ENCODE data around the gene CAMLG.

Gene CAMLG

GRCh38 chr5:134794082-134794481, 55.7 kb downstream of the CAMLG start:
- DNase-seq (ENCODE audit: low read depth in 1 of 2, low spot score in 1 of 2): no peak
- H3K27ac ChIP-seq (replicated peaks): no peak overlapping the region
- no peak for TF ChIP-seq REST (IDR thresholded peaks at IDR 0.05; ENCODE audit: insufficient replicate concordance, low read depth)
- no peak for TF ChIP-seq CTCF (IDR thresholded peaks at IDR 0.05; ENCODE audit: insufficient read depth, low read length)
- TF ChIP-seq GABPA (IDR thresholded peaks at IDR 0.05; ENCODE audit: low read depth): no peak
- no peak for TF ChIP-seq SPI1 (IDR thresholded peaks at IDR 0.05; ENCODE audit: borderline replicate concordance, low read depth)

GRCh38 chr5:134794819-134795218, 56.5 kb downstream of the CAMLG start:
- no peak overlapping the region for H3K27ac ChIP-seq (replicated peaks)
- H3K4me3 ChIP-seq (replicated peaks; ENCODE audit: insufficient read depth, low read length): no peak overlapping the region
- H3K27me3 ChIP-seq (ENCODE audit: insufficient read depth, poor library complexity, severe bottlenecking): no peaks in the 10 kb centered on the region
- no peak for TF ChIP-seq CTCF (IDR thresholded peaks at IDR 0.05; ENCODE audit: insufficient read depth, low read length)
- TF ChIP-seq SPI1 (IDR thresholded peaks at IDR 0.05; ENCODE audit: borderline replicate concordance, low read depth): no peak
- TF ChIP-seq REST (IDR thresholded peaks at IDR 0.05; ENCODE audit: insufficient replicate concordance, low read depth): no peak
- no peak for TF ChIP-seq GABPA (IDR thresholded peaks at IDR 0.05; ENCODE audit: low read depth)
- TF ChIP-seq POLR2AphosphoS5 (IDR thresholded peaks at IDR 0.05; ENCODE audit: low read depth): no peak
- DNase-seq (ENCODE audit: low read depth in 1 of 2, low spot score in 1 of 2): no peak

More at GRCh38 chr5:134794082-134794481, 55.7 kb downstream of the CAMLG start:
- Histone ChIP-seq H3K4me3 (replicated peaks; ENCODE audit: insufficient read depth, low read length) (no peak overlapping the region), H3K27me3 (ENCODE audit: insufficient read depth, poor library complexity, severe bottlenecking) (no peaks in the 10 kb centered on the region)

GRCh38 chr5:134798468-134798867, 60.1 kb downstream of the CAMLG start:
- DNase-seq (ENCODE audit: low read depth in 1 of 2, low spot score in 1 of 2): no peak
- H3K27me3 ChIP-seq (ENCODE audit: insufficient read depth, poor library complexity, severe bottlenecking): no peaks in the 10 kb centered on the region
- no peak overlapping the region for H3K4me3 ChIP-seq (replicated peaks; ENCODE audit: insufficient read depth, low read length)
- TF ChIP-seq SPI1 (IDR thresholded peaks at IDR 0.05; ENCODE audit: borderline replicate concordance, low read depth) (no peak), GABPA (IDR thresholded peaks at IDR 0.05; ENCODE audit: low read depth) (no peak), REST (IDR thresholded peaks at IDR 0.05; ENCODE audit: insufficient replicate concordance, low read depth) (no peak), POLR2AphosphoS5 (IDR thresholded peaks at IDR 0.05; ENCODE audit: low read depth) (no peak), CTCF (IDR thresholded peaks at IDR 0.05; ENCODE audit: insufficient read depth, low read length) (no peak)
- no peak overlapping the region for H3K27ac ChIP-seq (replicated peaks)

Data from HL-60 (cell line).